GM18508 (cell line): ENCODE measurements around the gene MGARP.
"Not testable (repeated sequence)": the region's sequence is repeated elsewhere in the genome, so short reads cannot be mapped to it uniquely, and the experiment has no call there.

Experiments used
- ATAC-seq: cut with Tn5 transposase; IDR thresholded peaks from one replicate; pipeline ENCODE4 v1.9.1; 2021; ENCODE audit warnings: moderate number of reproducible peaks; ENCODE audit not compliant: insufficient read depth, unreplicated experiment

The MGARP gene

GRCh38 chr4:139279760-139280620 lies at the start of gene MGARP:
Gene MGARP, minus strand, starts transcription at chr4:139280225. Its CDS starts 67 bp downstream, at chr4:139280158.
- no peak for ATAC-seq

DNA sequence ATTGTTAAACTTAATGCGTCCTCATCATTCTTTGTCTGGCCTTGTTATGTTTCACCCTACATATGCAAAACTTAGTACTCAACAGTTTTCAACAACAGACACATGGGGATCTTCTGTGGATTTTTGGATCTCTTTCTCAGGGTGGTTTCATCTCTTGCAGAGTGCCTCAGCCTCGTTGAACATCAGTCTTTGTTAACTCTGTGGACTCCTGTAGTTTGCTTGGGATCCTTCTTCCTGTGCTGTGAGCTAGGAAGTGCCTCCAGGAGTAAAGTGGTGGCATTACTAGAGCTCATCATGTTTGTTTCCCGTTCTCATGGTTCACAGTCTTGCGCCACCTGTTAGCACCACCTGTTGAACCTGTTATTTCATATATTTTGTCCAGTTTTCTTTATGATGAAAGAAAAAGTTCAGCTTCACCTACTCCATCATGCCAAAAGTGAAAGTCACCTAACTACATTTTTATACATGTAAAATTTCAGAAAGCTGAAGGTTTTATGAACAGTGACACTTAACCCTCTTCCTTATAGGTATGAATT lies 49.7 kb upstream of the MGARP start:
- ATAC-seq: no peak

- no peak for ATAC-seq
Measured at GRCh38 chr4:139324620-139325019, 44.6 kb upstream of the MGARP start.

GRCh38 chr4:139322541-139322940 lies 42.5 kb upstream of the MGARP start:
- not testable (repeated sequence) for ATAC-seq

GRCh38 chr4:139322070-139322469 lies 42.0 kb upstream of the MGARP start:
- not testable (repeated sequence) for ATAC-seq

DNA sequence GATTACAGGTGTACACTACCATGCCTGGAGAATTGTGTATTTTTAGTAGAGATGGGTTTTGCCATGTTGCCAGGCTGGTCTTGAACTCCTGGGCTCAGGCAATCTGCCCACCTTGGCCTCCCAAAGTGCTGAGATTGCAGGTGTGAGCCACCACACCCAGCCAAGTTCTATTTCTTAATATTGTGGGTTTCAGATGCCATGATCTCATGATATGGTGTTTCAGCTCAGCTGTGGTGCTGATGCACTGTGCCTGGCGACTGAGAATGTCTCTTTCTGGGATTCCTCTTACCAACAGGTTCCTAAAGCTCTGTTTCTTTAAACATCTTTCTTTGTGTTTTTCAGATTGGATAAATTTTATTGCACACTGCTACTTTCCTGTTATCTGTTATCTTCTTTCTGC lies 39.5 kb upstream of the MGARP start:
- no peak for ATAC-seq

DNA sequence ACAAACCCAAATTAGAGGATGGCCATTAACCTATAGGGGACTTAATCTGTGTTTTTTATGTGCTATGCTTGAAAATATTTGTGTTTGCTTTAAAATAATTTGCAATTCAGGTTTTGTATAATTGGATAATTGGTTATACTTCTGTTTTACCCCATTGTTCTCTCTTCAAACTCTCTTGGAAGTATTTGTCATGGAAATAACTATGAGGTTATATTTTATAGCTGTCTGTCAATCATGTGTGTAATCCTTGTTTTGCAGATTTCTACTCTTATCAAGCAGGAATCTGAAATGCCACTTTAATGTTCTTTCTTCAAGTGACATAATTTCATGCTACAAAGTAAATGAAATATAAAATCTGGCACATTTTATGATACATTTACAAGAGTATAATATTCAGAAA lies 37.6 kb upstream of the MGARP start:
- ATAC-seq: no peak

DNA sequence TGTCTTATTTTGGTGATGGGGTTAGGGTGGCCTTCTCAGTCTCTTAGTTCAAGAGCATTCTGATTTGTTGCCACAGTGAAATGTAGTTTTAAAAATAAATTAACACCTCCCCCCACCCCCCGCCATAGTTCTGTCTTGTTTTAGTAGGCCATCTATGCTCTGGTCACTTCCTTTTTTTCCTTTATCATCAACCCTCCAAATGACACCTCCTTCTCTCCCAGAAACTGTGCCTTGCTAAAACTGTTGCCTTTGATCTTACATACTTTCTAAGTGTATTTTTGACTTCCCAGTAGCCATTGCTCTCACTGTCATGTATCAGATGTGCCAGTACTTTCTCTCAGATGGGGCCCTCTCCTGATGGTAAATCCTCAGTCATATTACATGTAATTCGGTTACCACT lies 36.7 kb upstream of the MGARP start:
- no peak for ATAC-seq

GRCh38 chr4:139315221-139315675 lies 35.2 kb upstream of the MGARP start:
- peak; percentile 43 for ATAC-seq

- ATAC-seq: no peak
Measured at GRCh38 chr4:139314047-139314800, 34.2 kb upstream of the MGARP start.

DNA sequence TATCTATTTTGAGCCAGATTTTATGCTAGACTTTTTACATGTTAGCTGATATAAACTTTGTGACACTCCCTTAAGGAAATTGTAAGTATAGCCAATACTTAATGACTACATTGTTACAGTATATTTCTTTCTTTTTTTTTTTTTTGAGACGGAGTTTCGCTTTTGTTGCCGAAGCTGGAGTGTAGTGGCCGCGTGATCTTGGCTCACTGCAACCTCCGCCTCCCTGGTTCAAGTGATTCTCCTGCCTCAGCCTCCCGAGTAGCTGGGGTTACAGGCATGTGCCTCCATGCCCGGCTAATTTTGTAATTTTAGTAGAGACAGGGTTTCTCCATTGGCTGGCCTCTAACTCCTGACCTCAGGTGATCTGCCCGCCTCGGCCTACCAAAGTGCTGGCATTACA lies 33.4 kb upstream of the MGARP start:
- not testable (repeated sequence) for ATAC-seq

DNA sequence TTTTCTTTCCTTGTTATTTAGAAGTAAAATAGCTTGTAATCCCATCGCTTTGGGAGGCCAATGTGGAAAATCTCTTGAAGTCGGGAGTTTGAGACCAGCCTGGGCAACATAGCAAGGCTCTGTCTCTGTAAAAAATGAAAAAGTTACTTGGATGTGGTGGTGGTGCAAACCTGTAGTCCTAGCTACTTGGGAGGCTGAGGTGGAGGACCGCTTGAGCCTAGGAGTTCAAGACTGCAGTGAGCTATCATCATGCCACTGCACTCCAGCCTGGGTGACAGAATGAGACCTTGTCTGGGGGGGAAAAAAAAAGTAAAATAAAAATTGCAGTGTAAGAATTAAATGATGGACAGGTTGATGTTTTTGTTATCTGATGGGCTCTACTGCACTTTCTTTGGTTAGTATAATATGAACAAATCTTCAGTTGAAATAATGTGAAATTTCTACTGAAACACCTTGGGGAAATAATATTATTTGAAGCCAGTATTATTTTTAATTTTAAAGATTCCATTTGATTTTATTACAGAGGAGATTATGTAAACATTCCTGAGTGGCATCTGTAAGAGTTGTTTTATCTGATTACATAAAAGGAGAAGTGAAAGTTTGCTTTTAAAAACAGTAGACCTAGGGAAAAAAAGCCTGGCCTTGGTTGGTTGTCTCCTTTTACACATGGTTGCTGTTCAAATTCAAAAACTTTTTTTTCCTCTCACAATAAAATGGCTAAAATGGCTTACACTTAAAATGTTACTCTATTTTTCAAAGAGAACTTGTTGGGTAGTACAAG lies 32.7 kb upstream of the MGARP start:
- ATAC-seq: no peak

- ATAC-seq: no peak
Measured at GRCh38 chr4:139311909-139312308, 31.9 kb upstream of the MGARP start.

DNA sequence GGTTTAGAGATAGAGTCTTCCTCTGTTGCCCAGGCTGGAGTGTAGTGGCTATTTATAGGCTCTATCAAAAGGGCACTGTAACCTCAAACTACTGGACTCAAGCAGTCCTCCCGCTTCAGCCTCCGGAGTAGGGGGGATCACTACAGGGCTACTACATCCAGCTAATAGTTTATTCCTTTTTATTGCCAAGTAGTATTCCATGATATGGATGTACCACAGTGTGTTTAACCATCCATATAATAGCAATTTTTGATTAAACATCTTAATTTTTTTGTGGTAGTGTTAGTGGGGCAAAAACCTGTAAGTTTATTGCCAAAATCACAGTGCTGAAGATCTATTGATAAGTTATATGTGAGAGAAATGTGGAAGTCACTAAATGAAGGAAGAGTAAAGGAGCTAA lies 24.9 kb upstream of the MGARP start:
- no peak for ATAC-seq

- ATAC-seq: peak; percentile 24
Measured at GRCh38 chr4:139301821-139302611, 22.0 kb upstream of the MGARP start, which contains the start of gene NDUFC1. Gene NDUFC1, minus strand, starts transcription at chr4:139302477. Its CDS starts 6,679 bp downstream, at chr4:139295798.

DNA sequence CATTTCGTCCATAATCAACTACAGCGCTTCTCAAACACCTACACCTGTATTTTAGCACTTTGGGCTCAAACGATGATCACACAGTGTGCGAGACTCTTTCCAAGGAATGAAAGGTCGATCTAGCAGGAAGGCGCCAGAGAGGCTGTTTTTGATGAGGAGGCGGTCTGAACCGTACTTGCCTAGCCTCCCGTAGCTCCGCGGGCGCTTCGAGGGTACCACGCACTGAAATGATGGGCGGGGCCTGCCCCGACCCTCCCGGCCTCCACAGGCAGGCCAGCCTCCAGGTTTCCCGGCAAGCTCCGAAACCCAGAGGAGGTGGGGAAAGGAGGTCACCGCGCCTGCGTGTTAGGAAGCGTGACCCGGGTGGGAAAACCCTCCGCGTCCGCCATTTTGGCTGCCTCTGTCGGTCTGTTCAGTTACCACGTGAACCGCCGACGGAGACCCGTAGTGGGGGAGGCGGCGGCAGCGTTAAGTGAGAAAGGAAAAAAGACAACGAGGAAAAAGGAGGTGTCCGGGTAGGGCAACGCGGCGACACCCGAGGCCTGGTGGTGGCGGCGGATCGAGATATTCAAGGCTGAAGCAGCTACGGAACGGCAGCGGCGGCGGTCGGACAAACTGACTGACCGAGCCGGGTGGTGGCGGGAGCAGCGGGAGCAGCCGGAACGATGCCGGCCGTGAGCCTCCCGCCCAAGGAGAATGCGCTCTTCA lies 21.2 kb upstream of the MGARP start, which contains the start of gene NAA15:
NAA15 (plus strand) TSS at position 393 of the 708 bp plus-strand sequence; CDS start at position 666, 273 bp downstream.
- peak; percentile 70 for ATAC-seq

DNA sequence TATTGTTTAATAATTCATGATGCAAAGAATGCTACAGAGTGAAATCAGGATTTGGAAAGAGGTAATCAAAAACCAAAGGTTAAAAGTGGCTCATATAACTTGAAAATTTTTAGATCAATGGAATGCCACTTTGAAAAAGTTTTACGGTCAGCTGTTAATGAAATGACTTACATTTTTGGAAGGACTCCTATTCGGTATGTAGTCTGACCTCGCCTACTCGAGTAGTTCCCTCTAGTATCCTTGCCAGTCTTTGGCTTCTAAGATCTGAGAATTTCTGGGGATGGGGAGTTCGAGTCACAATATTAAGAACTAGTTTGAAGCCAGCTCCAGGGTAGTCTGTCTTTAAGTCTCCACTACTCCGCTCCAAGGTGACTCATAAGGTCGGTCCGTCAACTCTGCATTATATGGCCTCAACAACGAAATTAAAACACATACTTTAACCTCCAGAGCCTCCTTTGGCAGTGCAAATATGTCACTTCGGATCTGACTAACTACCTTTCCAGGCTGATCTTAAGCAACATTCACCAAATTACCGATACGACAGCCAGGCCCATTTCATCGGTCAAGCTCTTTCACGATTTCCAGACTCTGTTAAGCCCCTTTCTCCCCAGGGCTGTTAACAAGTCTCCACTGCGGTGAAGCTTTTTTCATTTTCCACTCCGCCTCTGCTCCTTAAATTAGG lies 20.5 kb upstream of the MGARP start:
- ATAC-seq: peak; percentile 7

- ATAC-seq: no peak
Measured at GRCh38 chr4:139299536-139299935, 19.5 kb upstream of the MGARP start.
